ENCODE data around the gene ALK. TPM values are rescaled to one million over a fixed set of nuclear protein-coding genes. Genes with fewer than 3 reads are reported as not detected.

Gene ALK
- total RNA-seq, 1 donor from 2014 or later, result 9.6 TPM

DNA sequence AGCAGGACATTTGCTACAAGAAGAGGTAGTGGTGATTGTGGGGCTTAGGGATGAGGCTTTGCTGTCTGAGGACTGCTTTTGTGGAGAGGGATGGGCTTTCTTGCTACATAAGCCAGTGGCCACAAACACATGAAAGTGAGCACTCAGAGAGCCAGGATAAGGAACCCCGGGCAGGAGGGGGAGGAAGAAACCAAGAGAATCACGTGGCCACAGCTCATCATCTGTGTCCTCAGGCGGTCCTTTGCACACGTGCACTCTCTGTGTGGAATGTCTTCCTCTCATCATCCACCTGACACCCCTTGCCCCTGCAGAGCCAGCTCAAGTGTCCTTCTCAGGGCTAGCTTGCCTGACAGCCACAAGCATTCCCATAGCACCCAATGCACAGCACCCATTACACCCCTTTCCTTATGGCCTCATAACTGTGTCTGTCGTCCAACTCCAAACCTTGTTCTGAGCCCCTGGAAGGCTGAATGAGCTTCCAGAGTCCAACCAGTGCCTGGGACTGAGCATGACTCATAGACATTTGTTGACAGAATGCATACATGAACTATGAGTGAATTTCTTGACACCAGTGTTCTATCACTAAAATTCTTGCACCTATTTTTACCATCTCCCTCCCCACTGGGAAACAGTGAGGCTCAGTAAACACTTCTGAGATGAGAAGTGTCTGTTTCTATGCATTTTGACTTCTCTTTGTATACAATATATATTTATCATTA lies 398.3 kb downstream of the ALK start:
- peaks cover 3% of the 10 kb centered on the region for H3K9me3 Mint-ChIP-seq (ENCODE audit: unreplicated experiment)
- peaks cover 13% of the 10 kb centered on the region for H3K27me3 Mint-ChIP-seq (ENCODE audit: unreplicated experiment)
- H3K27ac Mint-ChIP-seq (ENCODE audit: unreplicated experiment), result no peak overlapping the region
- TF ChIP-seq, protein P1, sequence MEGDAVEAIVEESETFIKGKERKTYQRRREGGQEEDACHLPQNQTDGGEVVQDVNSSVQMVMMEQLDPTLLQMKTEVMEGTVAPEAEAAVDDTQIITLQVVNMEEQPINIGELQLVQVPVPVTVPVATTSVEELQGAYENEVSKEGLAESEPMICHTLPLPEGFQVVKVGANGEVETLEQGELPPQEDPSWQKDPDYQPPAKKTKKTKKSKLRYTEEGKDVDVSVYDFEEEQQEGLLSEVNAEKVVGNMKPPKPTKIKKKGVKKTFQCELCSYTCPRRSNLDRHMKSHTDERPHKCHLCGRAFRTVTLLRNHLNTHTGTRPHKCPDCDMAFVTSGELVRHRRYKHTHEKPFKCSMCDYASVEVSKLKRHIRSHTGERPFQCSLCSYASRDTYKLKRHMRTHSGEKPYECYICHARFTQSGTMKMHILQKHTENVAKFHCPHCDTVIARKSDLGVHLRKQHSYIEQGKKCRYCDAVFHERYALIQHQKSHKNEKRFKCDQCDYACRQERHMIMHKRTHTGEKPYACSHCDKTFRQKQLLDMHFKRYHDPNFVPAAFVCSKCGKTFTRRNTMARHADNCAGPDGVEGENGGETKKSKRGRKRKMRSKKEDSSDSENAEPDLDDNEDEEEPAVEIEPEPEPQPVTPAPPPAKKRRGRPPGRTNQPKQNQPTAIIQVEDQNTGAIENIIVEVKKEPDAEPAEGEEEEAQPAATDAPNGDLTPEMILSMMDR (IDR thresholded peaks at IDR 0.05; ENCODE audit: partially characterized antibody, unreplicated experiment), result no peak
- H3K36me3 Mint-ChIP-seq (ENCODE audit: unreplicated experiment), result peaks cover 11% of the 10 kb centered on the region
- H3K4me3 Mint-ChIP-seq (ENCODE audit: unreplicated experiment), result no peak overlapping the region
- no peak for DNase-seq
- H3K4me1 Mint-ChIP-seq (ENCODE audit: low read depth, unreplicated experiment), result peaks cover 10% of the 10 kb centered on the region

DNA sequence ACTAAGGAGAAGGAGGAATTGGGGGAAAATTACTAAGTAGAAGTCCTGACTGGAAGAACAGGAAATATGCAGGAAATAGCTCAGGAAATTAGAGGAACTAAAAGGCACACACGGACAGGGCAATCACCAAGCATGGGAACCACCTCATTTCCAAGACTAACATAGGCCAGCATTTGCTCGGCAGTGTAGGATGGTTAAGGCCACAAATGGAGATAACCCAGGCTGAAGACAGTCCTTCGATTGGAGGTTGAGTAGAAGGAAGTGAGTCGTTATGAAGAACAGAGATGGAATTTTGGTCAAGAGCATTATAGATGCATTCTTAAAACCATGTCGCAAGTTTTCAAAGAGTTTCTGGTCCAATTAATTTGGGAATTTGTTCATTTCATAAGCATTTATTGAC lies 401.4 kb downstream of the ALK start:
- no peak overlapping the region for H3K4me3 Mint-ChIP-seq (ENCODE audit: unreplicated experiment)
- TF ChIP-seq, protein P1 (IDR thresholded peaks at IDR 0.05; ENCODE audit: partially characterized antibody, unreplicated experiment), result no peak
- H3K27me3 Mint-ChIP-seq (ENCODE audit: unreplicated experiment), result peaks cover 10% of the 10 kb centered on the region
- no peak for DNase-seq
- H3K9me3 Mint-ChIP-seq (ENCODE audit: unreplicated experiment), result peaks cover 2% of the 10 kb centered on the region
- no peak overlapping the region for H3K27ac Mint-ChIP-seq (ENCODE audit: unreplicated experiment)
- H3K36me3 Mint-ChIP-seq (ENCODE audit: unreplicated experiment), result peaks cover 11% of the 10 kb centered on the region
- no peaks in the 10 kb centered on the region for H3K4me1 Mint-ChIP-seq (ENCODE audit: low read depth, unreplicated experiment)

DNA sequence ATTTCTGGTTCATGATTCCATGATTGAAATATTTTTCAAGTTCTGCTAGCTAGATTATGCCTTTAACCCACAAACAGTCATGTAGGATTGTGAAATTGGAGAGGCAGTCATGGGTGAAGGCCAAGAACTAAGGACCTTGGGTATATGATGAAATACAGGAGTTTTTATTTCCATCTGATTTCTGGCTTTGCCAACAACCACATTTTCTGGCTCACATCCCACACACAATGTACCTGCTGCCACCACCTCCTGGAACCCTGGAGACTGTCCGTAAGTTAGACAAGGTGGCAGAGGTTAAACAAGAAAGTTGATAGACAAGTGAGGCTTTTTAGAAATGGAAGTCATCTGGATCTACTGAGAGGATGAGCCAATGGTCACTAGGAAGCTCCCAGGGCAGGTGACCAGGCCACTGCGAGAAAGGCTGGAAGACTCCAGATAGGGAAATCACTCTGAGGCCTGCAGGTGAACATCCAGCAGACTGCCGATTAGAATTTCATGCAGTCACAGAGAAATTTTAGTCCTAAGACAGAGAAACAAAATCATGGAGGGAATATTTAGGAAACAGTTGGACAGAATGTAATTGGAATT lies 402.0 kb downstream of the ALK start:
- H3K4me3 Mint-ChIP-seq (ENCODE audit: unreplicated experiment), result no peak overlapping the region
- H3K9me3 Mint-ChIP-seq (ENCODE audit: unreplicated experiment), result peaks cover 2% of the 10 kb centered on the region
- no peak overlapping the region for H3K27ac Mint-ChIP-seq (ENCODE audit: unreplicated experiment)
- no peaks in the 10 kb centered on the region for H3K4me1 Mint-ChIP-seq (ENCODE audit: low read depth, unreplicated experiment)
- no peak for DNase-seq
- TF ChIP-seq, protein P1 (IDR thresholded peaks at IDR 0.05; ENCODE audit: partially characterized antibody, unreplicated experiment), result no peak
- H3K27me3 Mint-ChIP-seq (ENCODE audit: unreplicated experiment), result peaks cover 10% of the 10 kb centered on the region
- peaks cover 11% of the 10 kb centered on the region for H3K36me3 Mint-ChIP-seq (ENCODE audit: unreplicated experiment)

DNA sequence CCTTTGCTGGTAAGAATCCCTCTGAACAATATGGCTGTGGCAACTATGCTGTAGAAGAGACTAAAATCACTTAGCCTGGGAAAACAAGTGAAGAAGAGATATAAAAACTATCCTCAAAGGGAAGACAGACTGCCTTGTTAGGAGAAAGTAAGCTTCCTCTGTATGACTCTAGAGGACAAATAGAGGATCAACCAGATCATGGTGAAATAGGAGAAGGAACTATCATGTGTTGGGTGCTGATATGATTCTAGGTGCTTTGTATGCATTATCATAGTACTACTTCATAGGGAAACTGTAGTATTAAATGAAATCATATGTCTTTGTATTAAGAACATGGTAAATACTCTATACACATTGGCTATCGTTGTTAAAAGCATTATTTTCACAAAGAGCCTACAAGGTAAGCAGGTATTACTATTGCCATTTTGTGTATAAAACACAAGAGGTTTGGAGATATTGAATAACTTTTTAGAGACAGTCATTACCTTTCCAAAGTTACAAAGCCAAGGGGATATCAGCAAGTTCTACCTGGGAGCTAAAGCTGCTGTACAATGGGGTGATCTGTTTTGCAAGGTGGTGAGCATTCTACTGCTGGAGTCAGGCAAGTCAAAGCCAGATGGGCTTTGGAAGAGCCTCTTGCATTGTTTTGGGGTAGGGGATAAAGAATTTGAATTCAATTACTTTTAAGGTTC lies 402.6 kb downstream of the ALK start:
- Mint-ChIP-seq H3K27me3 (ENCODE audit: unreplicated experiment) (peaks cover 10% of the 10 kb centered on the region), H3K4me3 (ENCODE audit: unreplicated experiment) (no peak overlapping the region), H3K36me3 (ENCODE audit: unreplicated experiment) (peaks cover 11% of the 10 kb centered on the region), H3K9me3 (ENCODE audit: unreplicated experiment) (peaks cover 2% of the 10 kb centered on the region), H3K27ac (ENCODE audit: unreplicated experiment) (no peak overlapping the region), H3K4me1 (ENCODE audit: low read depth, unreplicated experiment) (no peaks in the 10 kb centered on the region)
- no peak for DNase-seq
- TF ChIP-seq, protein P1 (IDR thresholded peaks at IDR 0.05; ENCODE audit: partially characterized antibody, unreplicated experiment), result no peak

DNA sequence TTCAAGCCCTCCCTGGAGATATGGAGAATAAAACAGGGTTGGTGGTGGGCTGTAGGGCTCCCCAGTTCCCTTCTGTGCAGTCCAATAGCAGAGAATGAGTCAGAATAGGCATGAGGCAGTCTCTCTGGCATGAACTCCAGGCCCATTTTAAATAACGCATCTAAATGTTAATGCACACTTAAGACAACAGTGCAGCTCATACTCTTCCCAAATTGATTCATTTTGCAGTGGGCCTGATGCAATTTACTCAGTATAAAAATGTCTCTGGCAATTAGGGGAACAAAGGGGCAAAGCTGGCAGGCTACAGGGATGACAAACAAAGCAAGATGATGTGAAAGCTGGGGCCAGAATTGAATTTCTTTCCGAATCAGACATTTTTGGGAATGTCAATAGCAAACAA lies 403.4 kb downstream of the ALK start:
- TF ChIP-seq, protein P1 (IDR thresholded peaks at IDR 0.05; ENCODE audit: partially characterized antibody, unreplicated experiment), result no peak
- Mint-ChIP-seq H3K27ac (ENCODE audit: unreplicated experiment) (no peak overlapping the region), H3K4me3 (ENCODE audit: unreplicated experiment) (no peak overlapping the region), H3K27me3 (ENCODE audit: unreplicated experiment) (peaks cover 10% of the 10 kb centered on the region), H3K36me3 (ENCODE audit: unreplicated experiment) (peaks cover 11% of the 10 kb centered on the region), H3K9me3 (ENCODE audit: unreplicated experiment) (peaks cover 2% of the 10 kb centered on the region), H3K4me1 (ENCODE audit: low read depth, unreplicated experiment) (no peaks in the 10 kb centered on the region)
- no peak for DNase-seq

Measured in glutamatergic neuron (in vitro differentiated cells).